GM20431 (cell line): Measurements from ENCODE around the gene STK25.
"Not testable (repeated sequence)": the region's sequence is repeated elsewhere in the genome, so short reads cannot be mapped to it uniquely, and the experiment has no call there.

ENCODE experiments used
- in situ Hi-C: fragments of 300-500 bp; cut with MseI, MboI; formaldehyde crosslinking; loops from one replicate; pipeline ENCODE4 v1.15.0; 2020; ENCODE audit warnings: low sequenced_read_pairs; ENCODE audit not compliant: unreplicated experiment

Gene STK25

DNA sequence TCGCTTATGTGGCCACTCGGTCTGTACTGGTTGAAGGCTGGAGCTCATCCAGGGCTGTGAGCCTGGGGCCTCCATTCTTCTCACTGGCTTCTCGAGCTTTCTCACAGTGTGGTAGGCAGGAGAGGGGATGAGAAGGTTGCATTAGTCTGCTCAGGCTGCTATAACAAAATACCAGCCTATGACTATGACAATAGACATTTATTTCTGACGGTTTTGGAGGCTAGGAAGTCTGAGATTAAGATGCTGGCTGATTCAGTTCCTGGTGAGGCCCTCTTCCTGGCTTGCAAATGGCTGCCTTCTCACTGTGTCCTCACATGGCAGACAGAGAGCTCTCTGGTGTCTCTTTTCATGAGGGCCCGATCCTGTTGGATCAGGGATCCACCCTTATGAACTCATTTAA is 6.2 kb upstream of the STK25 start:
- in situ Hi-C loops: no loop called here

GRCh38 chr2:241511091-241511741 is 2.8 kb upstream of the STK25 start:
- in situ Hi-C loops: no loop called here

GRCh38 chr2:241509155-241509784 is 886 bp upstream of the STK25 start:
- in situ Hi-C loops: no loop called here

DNA sequence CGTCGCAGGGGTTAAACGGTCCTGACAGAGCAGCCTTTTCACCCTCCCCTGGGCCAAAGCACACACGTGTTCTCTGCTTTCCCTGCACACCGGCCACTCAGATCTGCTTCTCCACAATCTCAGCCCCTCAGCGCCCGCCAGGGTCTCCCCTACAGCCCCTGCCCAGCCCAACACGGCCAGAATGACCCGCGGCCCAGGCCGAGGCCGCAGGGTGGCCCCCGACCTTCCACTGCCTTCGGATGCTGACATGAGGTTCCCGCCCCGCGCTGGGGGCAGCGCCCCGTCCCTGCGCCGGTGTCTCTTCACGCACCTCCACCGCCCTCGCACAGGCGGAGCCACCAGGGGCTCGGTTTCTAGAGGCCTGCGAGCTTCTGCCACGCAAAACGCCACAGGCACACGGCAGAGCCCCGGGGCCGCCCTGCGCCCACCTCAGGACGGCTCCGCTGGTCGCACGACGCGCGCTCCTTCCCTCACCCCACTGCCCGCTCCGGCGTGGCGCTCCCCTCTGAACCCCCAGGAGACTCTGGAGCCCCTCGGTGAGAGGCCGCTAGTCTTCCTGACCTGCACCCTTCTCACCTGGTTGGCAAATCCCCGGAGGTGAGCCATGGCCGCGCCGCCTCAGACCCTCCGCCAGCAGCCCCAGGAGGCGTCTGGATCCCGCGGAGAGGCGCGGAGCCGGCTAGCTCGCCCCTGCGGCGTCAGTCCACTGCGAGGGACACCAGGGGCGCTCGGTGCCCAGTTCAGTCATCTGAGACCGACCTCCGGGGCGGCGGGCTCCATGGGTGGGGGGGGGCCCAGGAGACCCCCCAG is 749 bp downstream of the STK25 start:
- in situ Hi-C loops: no loop called here

DNA sequence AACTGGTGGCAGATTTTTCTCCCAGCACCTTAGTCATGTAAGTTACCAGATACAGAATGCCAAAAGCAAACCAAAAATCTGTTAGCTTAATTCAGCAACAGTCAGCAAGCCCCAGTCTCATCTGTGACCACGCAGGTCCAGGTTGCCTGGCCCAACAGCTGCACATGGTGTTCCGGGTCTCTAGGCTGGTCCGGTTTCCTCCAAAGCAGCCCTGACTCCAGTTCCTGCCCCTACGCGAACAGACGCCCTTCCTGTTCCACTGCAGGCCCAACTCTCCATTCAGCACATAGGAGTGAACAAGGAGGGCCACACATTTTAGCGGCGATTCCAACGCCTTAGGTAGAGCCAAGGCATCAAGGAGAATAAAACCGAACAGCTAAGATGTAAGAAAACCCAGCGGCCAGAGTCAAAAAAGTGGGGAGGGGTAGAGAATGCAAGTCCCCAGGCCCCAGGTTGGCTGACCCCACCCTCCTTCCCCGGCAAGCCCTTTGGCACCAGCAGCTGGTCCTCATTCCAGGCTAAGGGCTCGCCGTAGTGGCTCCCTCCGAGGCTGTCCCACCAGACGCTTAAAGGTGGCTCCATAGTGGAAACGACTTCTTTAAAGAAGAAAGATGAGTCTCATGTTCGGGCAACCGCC is 1.5 kb downstream of the STK25 start:
- in situ Hi-C loops: no loop called here

GRCh38 chr2:241506317-241506716 is 2.1 kb downstream of the STK25 start:
- in situ Hi-C loops: not testable (repeated sequence)

- in situ Hi-C loops: no loop called here
These were observed 2.6 kb downstream of the STK25 start for GRCh38 chr2:241505781-241506201.

- in situ Hi-C loops: no loop called here
These were observed 3.2 kb downstream of the STK25 start for GRCh38 chr2:241505086-241505780.

- in situ Hi-C loops: no loop called here
These were observed 4.5 kb downstream of the STK25 start for GRCh38 chr2:241503776-241504392.

DNA sequence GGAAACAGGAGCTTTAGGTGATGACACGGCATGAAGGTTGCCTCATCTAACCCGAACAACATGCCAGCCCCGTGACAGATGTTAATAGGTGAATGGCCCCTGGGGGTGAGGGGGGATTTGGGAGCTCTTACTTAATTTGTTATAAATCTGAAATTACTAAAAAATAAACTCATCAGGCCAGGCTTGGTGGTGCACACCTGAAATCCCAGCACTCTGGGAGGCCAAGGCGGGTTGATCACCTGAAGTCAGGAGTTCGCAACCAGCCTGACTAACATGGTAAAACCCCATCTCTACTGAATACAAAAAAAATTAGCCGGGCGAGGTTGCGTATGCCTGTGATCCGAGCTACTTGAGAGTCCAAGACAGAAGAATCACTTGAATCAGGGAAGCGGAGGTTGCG is 6.1 kb downstream of the STK25 start:
- in situ Hi-C loops: no loop called here

GRCh38 chr2:241501551-241501950 is 6.8 kb downstream of the STK25 start:
- in situ Hi-C loops: no loop called here

DNA sequence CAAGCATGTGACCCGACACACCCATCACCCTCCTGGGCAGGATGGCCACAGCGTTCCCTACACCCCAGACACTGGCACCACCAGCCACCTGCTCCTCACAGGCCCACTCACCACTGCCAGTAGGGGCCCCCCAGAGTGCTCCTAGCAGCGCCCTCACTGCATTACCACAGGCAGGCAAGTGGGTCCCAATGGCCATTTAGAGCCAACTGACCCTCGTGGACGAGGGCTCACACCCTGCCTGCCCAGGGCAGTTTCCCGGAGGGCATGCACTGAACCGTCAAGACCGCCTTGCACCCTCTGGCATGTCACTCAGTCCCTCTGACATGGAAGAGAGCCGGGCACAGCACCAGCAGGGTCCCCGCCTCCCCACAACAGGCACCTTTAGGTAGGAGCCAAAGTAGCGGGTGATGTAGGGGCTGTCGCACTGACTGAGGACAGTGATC is 7.3 kb downstream of the STK25 start:
- in situ Hi-C loops: no loop called here

GRCh38 chr2:241500431-241500975 is 7.9 kb downstream of the STK25 start:
- in situ Hi-C loops: no loop called here

- in situ Hi-C loops: no loop called here
These were observed 8.4 kb downstream of the STK25 start for GRCh38 chr2:241500016-241500415.

DNA sequence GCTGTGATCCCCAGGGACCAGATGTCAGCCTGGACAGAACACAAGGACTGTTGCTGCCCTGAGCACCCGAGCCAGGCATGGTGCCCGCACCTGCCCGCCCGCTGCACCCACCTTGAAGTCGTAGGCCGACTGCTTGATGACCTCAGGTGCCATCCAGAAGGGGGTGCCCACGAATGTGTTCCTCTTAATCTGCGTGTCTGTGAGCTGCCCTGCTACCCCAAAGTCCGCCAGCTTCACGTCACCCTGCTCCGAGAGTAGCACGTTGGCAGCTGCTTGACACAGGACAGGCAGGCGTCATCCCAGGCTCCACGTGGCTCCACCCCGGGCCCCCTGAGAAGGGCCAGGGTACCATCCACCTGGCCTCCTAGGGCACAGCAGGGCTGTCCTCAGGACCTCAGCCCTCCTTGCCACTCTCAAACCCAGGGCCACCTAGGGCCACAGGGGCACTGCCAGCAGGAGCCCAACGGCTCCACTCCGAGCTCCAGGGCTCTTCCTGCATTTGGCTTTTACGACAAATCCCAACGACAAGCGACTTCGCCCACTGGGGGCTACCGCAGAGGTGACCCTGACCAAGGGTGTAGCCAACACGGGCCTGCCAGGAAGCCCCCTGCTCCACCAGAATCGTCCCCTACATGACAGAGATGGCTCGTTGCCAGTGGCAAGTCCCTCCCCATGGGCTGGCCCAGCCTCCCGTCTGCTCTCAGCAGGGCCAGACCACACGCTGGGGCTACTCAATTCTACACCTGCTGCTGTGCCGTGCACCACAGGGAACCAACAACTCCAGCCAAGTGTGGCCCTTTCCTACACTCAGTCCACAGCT is 9.0 kb downstream of the STK25 start:
- in situ Hi-C loops: no loop called here

GRCh38 chr2:241498115-241499070 is 10.0 kb downstream of the STK25 start:
- in situ Hi-C loops: no loop called here
